ENCODE measurements around the gene EMC8.
"Not testable (repeated sequence)": the region's sequence is repeated elsewhere in the genome, so short reads cannot be mapped to it uniquely, and the experiment has no call there.

Gene EMC8

GRCh38 chr16:85823328-85823920 is 24.1 kb upstream of the EMC8 start:
- no peak for DNase-seq (ENCODE audit: low read depth)
- TF ChIP-seq CTCF (IDR thresholded peaks at IDR 0.05; ENCODE audit: control insufficient read depth, insufficient read depth, low read depth, low read length, missing control alignments): no peak
- no peak overlapping the region for H3K4me3 ChIP-seq (ENCODE audit: control insufficient read depth, low read depth, low read length)

- no peak for TF ChIP-seq CTCF (IDR thresholded peaks at IDR 0.05; ENCODE audit: control insufficient read depth, insufficient read depth, low read depth, low read length, missing control alignments)
- no peak for DNase-seq (ENCODE audit: low read depth)
Measured at GRCh38 chr16:85822145-85822544, 22.8 kb upstream of the EMC8 start.

GRCh38 chr16:85821390-85822135 is 22.2 kb upstream of the EMC8 start:
- DNase-seq (ENCODE audit: low read depth): peak; percentile 38
- TF ChIP-seq CTCF (IDR thresholded peaks at IDR 0.05; ENCODE audit: control insufficient read depth, insufficient read depth, low read depth, low read length, missing control alignments): peak; percentile 98
- H3K4me3 ChIP-seq (ENCODE audit: control insufficient read depth, low read depth, low read length): no peak overlapping the region

More at GRCh38 chr16:85822145-85822544, 22.8 kb upstream of the EMC8 start:
- no peak overlapping the region for H3K4me3 ChIP-seq (ENCODE audit: control insufficient read depth, low read depth, low read length)

- no peak for TF ChIP-seq CTCF (IDR thresholded peaks at IDR 0.05; ENCODE audit: control insufficient read depth, insufficient read depth, low read depth, low read length, missing control alignments)
- DNase-seq (ENCODE audit: low read depth): no peak
- no peak overlapping the region for H3K4me3 ChIP-seq (ENCODE audit: control insufficient read depth, low read depth, low read length)
Measured at GRCh38 chr16:85820604-85821372, 21.4 kb upstream of the EMC8 start.

GRCh38 chr16:85819771-85820170 is 20.4 kb upstream of the EMC8 start:
- no peak overlapping the region for H3K4me3 ChIP-seq (ENCODE audit: control insufficient read depth, low read depth, low read length)
- DNase-seq (ENCODE audit: low read depth): no peak
- no peak for TF ChIP-seq CTCF (IDR thresholded peaks at IDR 0.05; ENCODE audit: control insufficient read depth, insufficient read depth, low read depth, low read length, missing control alignments)

- peak; percentile 73 for TF ChIP-seq CTCF (IDR thresholded peaks at IDR 0.05; ENCODE audit: control insufficient read depth, insufficient read depth, low read depth, low read length, missing control alignments)
- DNase-seq (ENCODE audit: low read depth): peak; percentile 27
- H3K4me3 ChIP-seq (ENCODE audit: control insufficient read depth, low read depth, low read length): no peak overlapping the region
Measured at GRCh38 chr16:85819245-85819644, 19.9 kb upstream of the EMC8 start.

- H3K4me3 ChIP-seq (ENCODE audit: control insufficient read depth, low read depth, low read length); DNase-seq (ENCODE audit: low read depth): not testable (repeated sequence)
Measured at GRCh38 chr16:85817195-85817594, 17.9 kb upstream of the EMC8 start.
